Mesothelial cell of epicardium (in vitro differentiated cells): ENCODE results near the gene PCED1A. TPM values are rescaled to one million over a fixed set of nuclear protein-coding genes. Genes with fewer than 3 reads are reported as not detected.
"Not testable (repeated sequence)": the region's sequence is repeated elsewhere in the genome, so short reads cannot be mapped to it uniquely, and the experiment has no call there.

ENCODE experiments used
- DNase-seq, 2 experiments: peaks; one replicate each; pipeline ENCODE4 v3.0.0; 2021; ENCODE audit warnings: low spot score in 2 of 2; ENCODE audit not compliant: unreplicated experiment in 2 of 2
- H3K27ac Mint-ChIP-seq: 2 replicates; pipeline ENCODE4 v1.8.0; 2021; ENCODE audit warnings: mixed read lengths
- H3K27me3 Mint-ChIP-seq: 2 replicates; pipeline ENCODE4 v1.8.0; 2021; ENCODE audit warnings: low read depth, mixed read lengths
- H3K36me3 Mint-ChIP-seq: 2 replicates; pipeline ENCODE4 v1.8.0; 2021; ENCODE audit warnings: mixed read lengths
- H3K4me1 Mint-ChIP-seq: 2 replicates; pipeline ENCODE4 v1.8.0; 2021; ENCODE audit warnings: mixed read lengths
- H3K4me3 Mint-ChIP-seq: 2 replicates; pipeline ENCODE4 v1.8.0; 2021; ENCODE audit warnings: mild to moderate bottlenecking, moderate library complexity, mixed read lengths
- H3K9me3 Mint-ChIP-seq: 2 replicates; pipeline ENCODE4 v1.8.0; 2021; ENCODE audit warnings: mixed read lengths
- total RNA-seq: library from RNA; stranded (reverse); gene quantifications from 3 replicates; pipeline ENCODE4 v1.2.1, GENCODE V29; 2021
- TF ChIP-seq, protein P1 (sequence below): fragments of 200-600 bp; sonication (generic); IDR thresholded peaks from one replicate; pipeline ENCODE4 v1.5.0; 2021; ENCODE audit warnings: antibody characterized with exemption; ENCODE audit not compliant: unreplicated experiment

PCED1A gene
- total RNA-seq, 1 donor from 2014 or later = 113 TPM

DNA sequence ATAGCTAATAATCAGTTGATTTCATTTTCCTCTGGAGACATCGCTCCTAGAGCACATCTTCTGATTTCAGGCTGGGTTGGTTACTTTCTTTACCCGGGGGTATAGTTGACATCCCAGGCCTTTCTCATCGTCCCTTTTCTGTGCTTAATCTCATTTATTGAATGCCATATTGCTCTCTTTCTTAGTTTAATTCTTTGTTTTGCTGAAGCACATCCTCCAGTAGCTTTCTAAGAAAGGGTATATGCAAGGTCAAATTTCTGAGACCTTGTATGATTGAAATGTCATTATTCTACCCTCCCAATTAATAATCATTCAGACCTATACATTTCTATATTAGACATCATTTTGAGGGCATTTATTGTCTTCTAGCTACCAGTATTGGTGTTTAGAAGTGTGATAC is 28.3 kb downstream of the PCED1A start:
- Mint-ChIP-seq H3K27ac (no peak overlapping the region), H3K36me3 (no peaks in the 10 kb centered on the region), H3K4me1 (peaks cover 22% of the 10 kb centered on the region), H3K4me3 (no peak overlapping the region), H3K27me3 (peaks cover 12% of the 10 kb centered on the region), H3K9me3 (peaks cover 25% of the 10 kb centered on the region)
- no peak for DNase-seq
- TF ChIP-seq, protein P1, sequence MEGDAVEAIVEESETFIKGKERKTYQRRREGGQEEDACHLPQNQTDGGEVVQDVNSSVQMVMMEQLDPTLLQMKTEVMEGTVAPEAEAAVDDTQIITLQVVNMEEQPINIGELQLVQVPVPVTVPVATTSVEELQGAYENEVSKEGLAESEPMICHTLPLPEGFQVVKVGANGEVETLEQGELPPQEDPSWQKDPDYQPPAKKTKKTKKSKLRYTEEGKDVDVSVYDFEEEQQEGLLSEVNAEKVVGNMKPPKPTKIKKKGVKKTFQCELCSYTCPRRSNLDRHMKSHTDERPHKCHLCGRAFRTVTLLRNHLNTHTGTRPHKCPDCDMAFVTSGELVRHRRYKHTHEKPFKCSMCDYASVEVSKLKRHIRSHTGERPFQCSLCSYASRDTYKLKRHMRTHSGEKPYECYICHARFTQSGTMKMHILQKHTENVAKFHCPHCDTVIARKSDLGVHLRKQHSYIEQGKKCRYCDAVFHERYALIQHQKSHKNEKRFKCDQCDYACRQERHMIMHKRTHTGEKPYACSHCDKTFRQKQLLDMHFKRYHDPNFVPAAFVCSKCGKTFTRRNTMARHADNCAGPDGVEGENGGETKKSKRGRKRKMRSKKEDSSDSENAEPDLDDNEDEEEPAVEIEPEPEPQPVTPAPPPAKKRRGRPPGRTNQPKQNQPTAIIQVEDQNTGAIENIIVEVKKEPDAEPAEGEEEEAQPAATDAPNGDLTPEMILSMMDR = no peak

DNA sequence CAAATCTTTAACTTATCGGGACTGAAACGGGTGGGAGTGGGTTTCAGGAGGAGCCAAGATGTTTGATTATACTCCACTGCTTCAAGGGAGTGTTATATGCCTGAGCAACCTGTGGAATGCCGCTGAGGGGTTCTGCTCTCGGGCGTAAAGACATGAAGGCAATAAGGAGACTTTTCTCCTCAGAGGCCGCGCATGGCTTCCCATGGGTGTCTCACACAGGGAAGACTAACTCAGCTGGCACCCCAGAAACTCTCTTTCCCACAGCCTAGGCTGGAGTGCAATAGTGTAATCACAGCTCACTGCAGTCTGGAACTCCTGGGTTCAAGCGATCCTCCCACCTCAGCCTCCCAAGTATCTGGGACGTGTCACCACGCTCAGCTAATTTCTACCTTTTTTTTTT is 30.8 kb downstream of the PCED1A start:
- H3K9me3 Mint-ChIP-seq = peaks cover 25% of the 10 kb centered on the region
- H3K36me3 Mint-ChIP-seq = no peaks in the 10 kb centered on the region
- TF ChIP-seq, protein P1 = no peak
- H3K27me3 Mint-ChIP-seq = peaks cover 35% of the 10 kb centered on the region
- peaks cover 16% of the 10 kb centered on the region for H3K4me1 Mint-ChIP-seq
- no peak for DNase-seq
- no peak overlapping the region for H3K4me3 Mint-ChIP-seq
- no peak overlapping the region for H3K27ac Mint-ChIP-seq

DNA sequence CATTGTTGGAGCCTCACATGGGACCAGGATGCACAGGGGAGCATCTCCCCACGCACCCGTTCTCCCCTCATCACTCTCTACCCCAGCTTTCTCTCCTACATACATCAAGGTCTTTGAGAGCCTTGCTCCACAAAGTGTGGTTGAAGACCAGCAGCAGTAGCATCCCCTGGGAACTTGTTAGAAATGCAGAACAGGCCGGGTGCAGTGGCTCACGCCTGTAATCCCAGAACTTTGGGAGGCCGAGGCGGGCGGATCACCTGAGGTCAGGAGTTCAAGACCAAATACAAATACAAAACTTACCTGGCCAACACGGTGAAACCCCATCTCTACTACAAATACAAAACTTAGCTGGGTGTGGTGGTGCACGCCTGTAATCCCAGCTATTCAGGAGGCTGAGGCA is 32.5 kb downstream of the PCED1A start:
- H3K9me3 Mint-ChIP-seq = peaks cover 21% of the 10 kb centered on the region

DNA sequence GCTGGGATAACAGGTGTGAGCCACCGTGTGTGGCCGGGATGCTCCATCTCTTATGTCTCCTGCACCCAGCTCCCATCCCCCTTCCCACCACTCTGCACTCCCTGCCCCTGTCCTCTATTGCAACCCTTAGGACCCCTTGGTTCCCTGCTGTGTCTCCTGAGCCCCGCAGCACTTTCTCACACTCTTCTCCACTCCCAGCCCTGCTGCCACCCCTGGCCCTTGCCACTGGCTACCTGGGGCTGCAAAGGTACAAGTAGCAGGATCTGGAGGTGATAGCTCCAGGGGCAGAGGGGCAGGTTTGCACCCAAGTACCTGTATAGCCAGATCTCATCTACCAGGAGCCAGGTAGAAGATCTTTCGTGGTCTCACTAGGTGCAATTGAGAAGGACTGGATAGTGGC is 33.4 kb downstream of the PCED1A start:
- peaks cover 9% of the 10 kb centered on the region for H3K4me1 Mint-ChIP-seq
- H3K4me3 Mint-ChIP-seq = no peak overlapping the region
- no peak overlapping the region for H3K27ac Mint-ChIP-seq
- no peaks in the 10 kb centered on the region for H3K36me3 Mint-ChIP-seq
- no peak for DNase-seq
- peaks cover 15% of the 10 kb centered on the region for H3K9me3 Mint-ChIP-seq
- peaks cover 57% of the 10 kb centered on the region for H3K27me3 Mint-ChIP-seq
- TF ChIP-seq, protein P1 = no peak

More for the DNA sequence above, 32.5 kb downstream of the PCED1A start:
- not testable (repeated sequence) for H3K4me3 Mint-ChIP-seq, DNase-seq, H3K27ac Mint-ChIP-seq, H3K4me1 Mint-ChIP-seq, H3K36me3 Mint-ChIP-seq
- H3K27me3 Mint-ChIP-seq = peaks cover 50% of the 10 kb centered on the region

DNA sequence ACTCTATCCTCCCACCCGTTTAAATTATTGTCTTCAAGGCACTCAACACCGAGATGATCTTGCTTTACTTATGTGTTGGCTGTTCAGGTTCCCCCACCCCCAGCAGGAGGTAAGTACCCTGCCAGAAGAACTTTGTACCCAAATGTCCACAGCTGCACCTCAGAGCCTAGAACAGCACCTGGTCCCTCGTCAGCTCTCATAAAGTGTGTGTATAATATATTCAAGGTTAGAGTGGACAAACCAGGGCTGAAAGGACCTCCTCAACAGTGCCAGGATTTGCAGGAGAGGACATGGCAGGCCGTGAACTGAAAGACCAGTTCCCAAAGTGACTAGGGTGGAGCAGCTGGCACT is 34.1 kb downstream of the PCED1A start:
- no peak overlapping the region for H3K4me3 Mint-ChIP-seq
- H3K9me3 Mint-ChIP-seq = peaks cover 10% of the 10 kb centered on the region
- no peak overlapping the region for H3K27ac Mint-ChIP-seq
- TF ChIP-seq, protein P1 = no peak
- peaks cover 63% of the 10 kb centered on the region for H3K27me3 Mint-ChIP-seq
- no peak for DNase-seq
- no peaks in the 10 kb centered on the region for H3K36me3 Mint-ChIP-seq
- H3K4me1 Mint-ChIP-seq = peaks cover 12% of the 10 kb centered on the region

DNA sequence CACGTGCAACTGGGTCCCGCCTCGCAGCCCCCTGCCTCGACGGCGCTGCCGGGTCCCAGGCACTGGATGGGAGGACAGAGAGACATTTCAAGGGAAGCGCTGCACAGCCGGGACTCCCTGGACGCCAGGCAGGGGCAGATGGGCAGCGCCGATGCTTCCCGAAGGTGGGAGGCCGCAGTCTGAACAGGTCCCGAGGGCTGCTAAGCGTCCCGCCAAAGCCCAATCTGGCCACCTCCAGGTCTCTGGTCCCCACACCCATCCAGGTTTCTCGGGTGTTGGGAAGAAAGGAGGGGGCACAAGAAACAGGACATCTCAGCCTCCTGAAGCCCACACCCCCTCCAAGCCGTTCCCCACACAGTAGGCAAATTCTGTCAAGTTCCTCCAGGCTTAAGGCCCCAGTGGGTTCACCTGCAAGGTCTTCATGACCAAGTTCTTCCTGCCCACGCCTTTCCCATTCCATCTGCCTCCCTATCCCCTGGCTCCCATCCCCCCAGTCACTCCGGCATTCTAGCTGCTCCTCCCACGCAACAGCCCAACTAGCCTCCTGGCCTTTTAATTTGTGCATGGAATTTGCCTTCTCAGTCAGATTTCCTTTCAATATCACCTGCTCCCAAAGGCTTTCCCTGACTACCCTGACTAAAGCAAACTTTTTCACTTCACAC is 34.6 kb downstream of the PCED1A start:
- no peak overlapping the region for H3K4me3 Mint-ChIP-seq
- peaks cover 17% of the 10 kb centered on the region for H3K4me1 Mint-ChIP-seq
- TF ChIP-seq, protein P1 = no peak
- peaks cover 68% of the 10 kb centered on the region for H3K27me3 Mint-ChIP-seq
- no peaks in the 10 kb centered on the region for H3K36me3 Mint-ChIP-seq
- DNase-seq = no peak
- H3K9me3 Mint-ChIP-seq = peaks cover 5% of the 10 kb centered on the region
- H3K27ac Mint-ChIP-seq = no peak overlapping the region
